HCT116 (cell line): Measurements from ENCODE around the gene MCEMP1. TPM values are rescaled to one million over a fixed set of nuclear protein-coding genes. Genes with fewer than 3 reads are reported as not detected.
A peak's percentile ranks its signal among the peaks of the same experiment; 100 is the strongest.

ENCODE experiments used
- ATAC-seq: fragments of 200-7000 bp; cut with Tn5 transposase; 2 replicates; pipeline ENCODE4 v1.9.1; 2020; ENCODE audit warnings: mild to moderate bottlenecking, moderate library complexity
- BruUV-seq: library from RNA; stranded (reverse); fragments of 400-500 nt; replicated peaks from 2 replicates; lab custom pipeline; 2021; lab: Mats Ljungman, UMichigan
- CTCF ChIA-PET: fragments of 300-600 bp; sonication (Branson Sonifier 250); formaldehyde crosslinking; loops from one replicate; lab custom pipeline; 2021; ENCODE audit warnings: antibody characterized with exemption; lab: Charles Lee
- POLR2A ChIA-PET: fragments of 300-600, 350-600 bp; sonication (Branson Sonifier 250); formaldehyde crosslinking; loops from one replicate; lab custom pipeline; 2021; ENCODE audit warnings: antibody characterized with exemption; lab: Charles Lee
- RAD21 ChIA-PET, 2 experiments: fragments of 300-600 bp; sonication (Branson Sonifier 250); formaldehyde crosslinking; loops; one replicate each; lab custom pipeline; 2023; ENCODE audit warnings: low total read pairs in 2 of 2; ENCODE audit not compliant: uncharacterized antibody in 2 of 2, unreplicated experiment in 2 of 2, low non-redundant PET in 1 of 2; lab: Charles Lee
- DNase-seq: peaks from one replicate; pipeline ENCODE4 v3.0.0-alpha.2; 2010; ENCODE audit warnings: low read depth, low spot score
- H2AFZ ChIP-seq: fragments of 200-600 bp; shearing (Covaris generic), sonication (generic); 2 replicates; pipeline ENCODE4 v1.6.1; 2017; ENCODE audit warnings: low read depth, mixed run types, mixed read lengths, antibody characterized with exemption, low read length; ENCODE audit not compliant: poor library complexity, severe bottlenecking
- H3K27ac ChIP-seq: 2 replicates; pipeline ENCODE4 v1.5.1; 2012; ENCODE audit warnings: low read depth, low read length
- H3K27me3 ChIP-seq: fragments of 200-600 bp; sonication (generic); 2 replicates; pipeline ENCODE4 v1.6.1; 2016; ENCODE audit warnings: mixed run types, low read length, mixed read lengths; ENCODE audit not compliant: insufficient read depth
- H3K36me3 ChIP-seq, 2 experiments: fragments of 200-500 bp in 1 of 2; fragments of 200-600 bp in 1 of 2; sonication (Bioruptor generic) in 1 of 2; sonication (generic) in 1 of 2; 2 replicates each; pipeline versions ENCODE4 v1.5.1 to v1.6.1; 2014 to 2016; ENCODE audit warnings: low read length in 2 of 2, inconsistent platforms in 1 of 2, mixed read lengths in 1 of 2, mixed run types in 1 of 2; ENCODE audit not compliant: insufficient read depth in 2 of 2, control insufficient read depth in 1 of 2
- H3K4me1 ChIP-seq, 2 experiments: fragments of 200-600 bp in 1 of 2; sonication (generic) in 1 of 2; 2 replicates each; pipeline versions ENCODE4 v1.5.1 to v1.6.1; 2012 to 2017; ENCODE audit warnings: low read length in 2 of 2, inconsistent platforms in 1 of 2, mild to moderate bottlenecking in 1 of 2, mixed read lengths in 1 of 2, mixed run types in 1 of 2, moderate library complexity in 1 of 2; ENCODE audit not compliant: insufficient read depth in 2 of 2, control insufficient read depth in 1 of 2
- H3K4me2 ChIP-seq: fragments of 200-600 bp; sonication (generic); 2 replicates; pipeline ENCODE4 v1.6.1; 2017; ENCODE audit warnings: mixed run types, low read length, mixed read lengths
- H3K4me3 ChIP-seq, 2 experiments: fragments of 200-600 bp in 1 of 2; sonication (generic) in 1 of 2; replicated peaks in 1 of 2; 2 replicates each; pipeline ENCODE4 v1.5.1; 2011 to 2016; ENCODE audit warnings: low read length in 2 of 2, control low read depth in 1 of 2, low read depth in 1 of 2, mild to moderate bottlenecking in 1 of 2, mixed read lengths in 1 of 2, mixed run types in 1 of 2
- H3K79me2 ChIP-seq: fragments of 200-600 bp; sonication (generic); 2 replicates; pipeline ENCODE4 v1.6.1; 2017; ENCODE audit warnings: mild to moderate bottlenecking, mixed run types, low read length, moderate library complexity, mixed read lengths; ENCODE audit not compliant: insufficient read depth
- H3K9ac ChIP-seq: fragments of 200-600 bp; sonication (generic); 2 replicates; pipeline ENCODE4 v1.6.1; 2016; ENCODE audit warnings: low read length, mixed read lengths
- H3K9me2 ChIP-seq: fragments of 200-600 bp; sonication (generic), shearing (Covaris generic); 2 replicates; pipeline ENCODE4 v1.6.1; 2017; ENCODE audit warnings: mixed run types, mild to moderate bottlenecking, moderate library complexity; ENCODE audit not compliant: insufficient read depth
- H3K9me3 ChIP-seq, 2 experiments: fragments of 200-500 bp in 1 of 2; fragments of 200-600 bp in 1 of 2; sonication (Bioruptor generic) in 1 of 2; sonication (generic) in 1 of 2; 2 replicates each; pipeline ENCODE4 v1.6.1; 2014 to 2017; ENCODE audit warnings: low read length in 2 of 2, mixed read lengths in 2 of 2, inconsistent platforms in 1 of 2, low read depth in 1 of 2, mild to moderate bottlenecking in 1 of 2, mixed run types in 1 of 2, moderate library complexity in 1 of 2; ENCODE audit not compliant: control insufficient read depth in 1 of 2, insufficient read depth in 1 of 2
- H4K20me1 ChIP-seq: fragments of 200-600 bp; sonication (generic), shearing (Covaris generic); 2 replicates; pipeline ENCODE4 v1.6.1; 2017; ENCODE audit warnings: mixed run types, mild to moderate bottlenecking, moderate library complexity; ENCODE audit not compliant: insufficient read depth
- CBX3 ChIP-seq: IDR thresholded peaks from 2 replicates; pipeline ENCODE4 v1.6.1; 2012; ENCODE audit warnings: low read depth
- ELF1 ChIP-seq: IDR thresholded peaks from 2 replicates; pipeline ENCODE4 v1.6.1; 2012; ENCODE audit warnings: low read depth, borderline replicate concordance
- EZH2 ChIP-seq: fragments of 200-600 bp; sonication (generic); IDR thresholded peaks from 2 replicates; pipeline ENCODE4 v1.6.1; 2017; ENCODE audit warnings: antibody characterized with exemption, mixed run types
- EZH2phosphoT487 ChIP-seq: fragments of 200-600 bp; IDR thresholded peaks from 2 replicates; pipeline ENCODE4 v1.6.1; 2018; ENCODE audit warnings: antibody characterized with exemption, borderline replicate concordance
- MAX ChIP-seq: IDR thresholded peaks from 2 replicates; pipeline ENCODE4 v1.6.1; 2012
- SIN3A ChIP-seq: IDR thresholded peaks from 2 replicates; pipeline ENCODE4 v1.6.1; 2012; ENCODE audit warnings: low read depth
- SP1 ChIP-seq: IDR thresholded peaks from 2 replicates; pipeline ENCODE4 v1.6.1; 2012; ENCODE audit warnings: low read depth
- TCF7L2 ChIP-seq: IDR thresholded peaks from 2 replicates; pipeline ENCODE4 v1.7.0; 2011; ENCODE audit warnings: borderline replicate concordance, inconsistent platforms; ENCODE audit not compliant: insufficient read depth, insufficient read length; ENCODE audit errors: extremely low read depth
- YY1 ChIP-seq: IDR thresholded peaks from 2 replicates; pipeline ENCODE4 v1.6.1; 2011; ENCODE audit warnings: low read length, low read depth, moderate library complexity, mild to moderate bottlenecking; ENCODE audit not compliant: insufficient replicate concordance; ENCODE audit errors: extremely low read depth
- ZNF274 ChIP-seq: fragments of 200-500 bp; sonication (Bioruptor generic); IDR thresholded peaks from 2 replicates; pipeline ENCODE4 v1.6.1; 2014; ENCODE audit warnings: mild to moderate bottlenecking, low read depth, low read length, inconsistent platforms
- intact Hi-C: fragments of 100-400 bp; cut with micrococcal nuclease; formaldehyde crosslinking; loops from 2 replicates; pipeline ENCODE4 v1.10.0; 2022
- total RNA-seq: library from RNA; stranded (reverse); gene quantifications from one replicate; pipeline ENCODE4 v1.2.1, GENCODE V29; 2021; ENCODE audit not compliant: unreplicated experiment

MCEMP1 gene
- total RNA-seq, 1 experiment from 2014 or later, result not detected

- H3K27ac ChIP-seq, result peak overlapping the region; percentile 96
- H3K27me3 ChIP-seq, result no peaks in the 10 kb centered on the region
- H4K20me1 ChIP-seq, result no peaks in the 10 kb centered on the region
- H3K36me3 ChIP-seq, result peaks cover 4 to 9% of the 10 kb centered on the region in 2 experiments; a peak in 3 of 4 replicates
- no peak for TF ChIP-seq ELF1
- no peak for TF ChIP-seq SP1
- TF ChIP-seq EZH2, result no peak
- TF ChIP-seq ZNF274, result no peak
- TF ChIP-seq EZH2phosphoT487, result no peak
- TF ChIP-seq YY1, result no peak
- no peak for TF ChIP-seq CBX3
- no peak for TF ChIP-seq TCF7L2
- TF ChIP-seq SIN3A, result no peak
- no peak for TF ChIP-seq MAX
- TF ChIP-seq, all 23 proteins: peak for 0
- Histone ChIP-seq H3K4me1 (peaks cover 3 to 26% of the 10 kb centered on the region in 2 experiments), H3K9ac (peak overlapping the region; percentile 90), H3K9me2 (no peaks in the 10 kb centered on the region), H3K9me3 (no peaks in the 10 kb centered on the region), H3K4me3 (peak overlapping the region; percentile 95), H3K79me2 (peaks cover 21% of the 10 kb centered on the region; the same call in 1 of the 2 replicates), H3K4me2 (peak overlapping the region; percentile 93), H2AFZ (no peak overlapping the region)
- RAD21 ChIA-PET, result no interaction called here
- no peak for DNase-seq
- intact Hi-C loops, result loop anchor here (10.0 kb wide), 1 partner anchor 328 kb away; no protein-coding TSS in a partner anchor
- BruUV-seq, result TSS peak; percentile 42
- CTCF ChIA-PET, result no interaction called here
- POLR2A ChIA-PET, result no interaction called here
- ATAC-seq, result no peak
These were observed 5.4 kb downstream of the MCEMP1 start for GRCh38 chr19:7682175-7682855.
